IgD-negative memory B cell (primary cell): ENCODE data around the gene CCDC43. TPM values are rescaled to one million over a fixed set of nuclear protein-coding genes. Genes with fewer than 3 reads are reported as not detected.
"Not testable (repeated sequence)": the region's sequence is repeated elsewhere in the genome, so short reads cannot be mapped to it uniquely, and the experiment has no call there.

ENCODE experiments used
- H3K27ac Mint-ChIP-seq, 3 donors: one replicate each; pipeline ENCODE4 v1.8.0; 2020 to 2022; ENCODE audit warnings: mild to moderate bottlenecking in 3 of 3, mixed read lengths in 3 of 3, moderate library complexity in 1 of 3
- H3K27me3 Mint-ChIP-seq: one replicate; pipeline ENCODE4 v1.8.0; 2021; ENCODE audit warnings: mixed read lengths
- H3K36me3 Mint-ChIP-seq: one replicate; pipeline ENCODE4 v1.8.0; 2020; ENCODE audit warnings: mild to moderate bottlenecking, mixed read lengths
- H3K4me1 Mint-ChIP-seq, 3 donors: one replicate each; pipeline ENCODE4 v1.8.0; 2020 to 2022; ENCODE audit warnings: mixed read lengths in 3 of 3, mild to moderate bottlenecking in 1 of 3
- H3K4me3 Mint-ChIP-seq, 4 donors: one replicate each; pipeline ENCODE4 v1.8.0; 2020 to 2022; ENCODE audit warnings: mild to moderate bottlenecking in 4 of 4, mixed read lengths in 4 of 4, moderate library complexity in 3 of 4
- H3K9me3 Mint-ChIP-seq, 3 donors: one replicate each; pipeline ENCODE4 v1.8.0; 2020 to 2021; ENCODE audit warnings: mixed read lengths in 3 of 3, mild to moderate bottlenecking in 1 of 3
- polyA plus RNA-seq: library from polyadenylated mRNA; unstranded; fragments of 300-500 nt; fragmentation: Illumina TruSeq; gene quantifications from one replicate; pipeline ENCODE4 v1.2.3, GENCODE V29; 2021

Gene CCDC43
- polyA plus RNA-seq, 1 donor from 2014 or later, result 9.7 TPM

DNA sequence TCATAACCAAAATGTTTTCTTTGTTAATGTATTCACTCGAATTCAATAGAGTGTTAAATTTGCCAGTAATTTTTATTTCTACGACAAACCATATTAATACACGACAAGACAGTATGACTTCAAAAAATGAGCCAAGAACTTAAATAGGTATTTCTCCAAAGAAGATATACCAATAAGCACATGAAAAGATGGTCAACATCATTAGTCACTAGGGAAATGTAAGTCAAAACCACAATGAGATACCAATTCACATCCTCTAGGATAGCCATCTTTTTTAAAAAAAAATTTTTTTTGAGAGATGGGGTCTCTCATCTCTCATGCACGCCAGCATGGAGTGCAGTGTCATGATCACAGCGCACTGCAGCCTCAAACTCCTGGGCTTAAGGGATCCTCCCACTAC, 38.3 kb downstream of the CCDC43 start:
- H3K4me3 Mint-ChIP-seq, result no peak overlapping the region
- H3K27me3 Mint-ChIP-seq, result peaks cover 27% of the 10 kb centered on the region
- peaks cover 0 to 4% (median 3%) of the 10 kb centered on the region in 3 donors for H3K4me1 Mint-ChIP-seq
- H3K9me3 Mint-ChIP-seq, result peaks cover 0 to 4% (median 0%) of the 10 kb centered on the region in 3 donors
- H3K36me3 Mint-ChIP-seq, result no peaks in the 10 kb centered on the region
- no peak overlapping the region for H3K27ac Mint-ChIP-seq

DNA sequence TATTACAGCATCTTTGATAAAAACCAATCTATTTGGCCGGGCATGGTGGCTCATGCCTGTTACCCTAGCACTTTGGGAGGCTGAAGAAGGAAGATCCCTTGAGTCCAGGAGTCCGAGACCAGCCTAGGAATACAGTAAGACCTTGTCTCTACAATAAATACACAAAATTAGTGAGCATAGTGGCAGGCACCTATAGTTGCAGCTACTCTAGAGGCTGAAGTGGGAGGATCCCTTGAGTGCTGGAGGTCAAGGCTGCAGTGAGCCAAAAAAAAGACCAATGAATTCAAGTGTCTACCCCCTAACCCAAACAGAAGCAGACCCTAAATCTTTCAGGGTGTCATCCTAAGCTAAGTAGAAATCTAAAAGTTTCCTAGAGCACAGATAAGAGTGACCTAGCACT, 40.6 kb downstream of the CCDC43 start:
- Mint-ChIP-seq H3K27me3 (peaks cover 19% of the 10 kb centered on the region), H3K27ac (no peak overlapping the region), H3K4me1 (peaks cover 0 to 4% (median 0%) of the 10 kb centered on the region in 3 donors), H3K4me3 (no peak overlapping the region), H3K9me3 (no peaks in the 10 kb centered on the region), H3K36me3 (no peaks in the 10 kb centered on the region)

DNA sequence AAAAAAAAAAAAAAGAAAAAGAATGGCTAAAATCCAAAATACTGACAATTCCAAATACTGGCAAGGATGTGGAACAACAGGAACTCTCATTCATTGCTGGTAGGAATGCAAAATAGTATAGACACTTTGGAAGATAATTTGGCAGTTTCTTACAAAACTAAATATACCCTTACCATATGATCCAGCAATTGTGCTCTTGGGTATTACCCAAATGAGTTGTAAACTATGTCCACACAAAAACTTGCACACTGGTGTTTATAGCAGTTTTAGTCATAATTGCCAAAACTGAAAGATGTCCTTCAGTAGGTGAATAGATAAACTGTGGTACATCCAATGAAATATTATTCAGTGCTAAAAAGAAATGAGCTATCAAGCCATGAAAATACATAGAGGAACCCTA, 41.8 kb downstream of the CCDC43 start:
- H3K4me3 Mint-ChIP-seq, result no peak overlapping the region
- H3K27me3 Mint-ChIP-seq, result peaks cover 21% of the 10 kb centered on the region
- no peaks in the 10 kb centered on the region for H3K9me3 Mint-ChIP-seq
- no peaks in the 10 kb centered on the region for H3K36me3 Mint-ChIP-seq
- peaks cover 0 to 4% (median 0%) of the 10 kb centered on the region in 3 donors for H3K4me1 Mint-ChIP-seq
- no peak overlapping the region for H3K27ac Mint-ChIP-seq

DNA sequence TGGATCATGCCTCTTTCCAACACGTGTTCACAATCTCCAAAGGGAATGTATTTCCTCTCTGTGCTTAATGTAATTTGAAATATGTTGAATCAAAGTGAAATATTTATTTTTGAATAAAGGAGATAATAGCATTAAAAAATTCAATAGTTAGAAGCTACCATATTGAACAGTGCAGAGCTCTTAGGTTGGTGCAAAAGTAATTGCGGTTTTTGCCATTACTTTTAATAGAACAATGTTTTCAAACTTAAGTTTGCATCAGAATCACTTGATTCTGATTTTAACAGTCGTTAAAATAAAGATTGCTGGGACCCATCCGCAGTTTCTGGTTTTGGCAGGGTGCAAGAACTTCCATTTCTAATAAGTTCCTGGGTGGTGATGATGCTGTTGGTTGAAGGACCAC, 43.3 kb downstream of the CCDC43 start:
- H3K4me1 Mint-ChIP-seq, result peaks cover 0 to 4% (median 0%) of the 10 kb centered on the region in 3 donors
- peaks cover 21% of the 10 kb centered on the region for H3K27me3 Mint-ChIP-seq
- H3K4me3 Mint-ChIP-seq, result no peak overlapping the region

DNA sequence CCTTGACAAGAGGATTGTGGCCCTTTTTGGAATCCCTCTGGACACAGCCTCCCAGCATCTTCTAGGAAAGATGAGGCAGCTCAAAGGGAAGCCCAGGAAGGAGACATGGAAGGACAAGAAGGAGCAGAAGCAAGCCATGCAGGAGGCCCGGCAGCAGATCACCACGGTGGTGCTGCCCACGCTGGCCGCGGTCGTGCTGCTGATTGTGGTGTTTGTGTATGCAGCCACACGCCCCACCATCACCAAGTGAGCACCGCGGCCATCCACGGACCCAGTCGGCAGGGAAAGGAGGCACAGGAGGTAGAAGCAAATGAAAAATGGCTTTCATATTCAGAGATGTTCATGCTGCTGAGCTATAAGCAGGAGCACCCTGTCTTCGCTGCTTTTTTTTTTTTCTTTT, 44.2 kb downstream of the CCDC43 start:
- Mint-ChIP-seq H3K27ac (no peak overlapping the region), H3K9me3 (no peaks in the 10 kb centered on the region), H3K27me3 (peaks cover 19% of the 10 kb centered on the region), H3K4me3 (no peak overlapping the region), H3K4me1 (peaks cover 0 to 4% (median 0%) of the 10 kb centered on the region in 3 donors), H3K36me3 (peaks cover 2% of the 10 kb centered on the region)

More for the DNA sequence above, 43.3 kb downstream of the CCDC43 start:
- H3K36me3 Mint-ChIP-seq, result peaks cover 2% of the 10 kb centered on the region
- H3K27ac Mint-ChIP-seq, result no peak overlapping the region
- no peaks in the 10 kb centered on the region for H3K9me3 Mint-ChIP-seq

DNA sequence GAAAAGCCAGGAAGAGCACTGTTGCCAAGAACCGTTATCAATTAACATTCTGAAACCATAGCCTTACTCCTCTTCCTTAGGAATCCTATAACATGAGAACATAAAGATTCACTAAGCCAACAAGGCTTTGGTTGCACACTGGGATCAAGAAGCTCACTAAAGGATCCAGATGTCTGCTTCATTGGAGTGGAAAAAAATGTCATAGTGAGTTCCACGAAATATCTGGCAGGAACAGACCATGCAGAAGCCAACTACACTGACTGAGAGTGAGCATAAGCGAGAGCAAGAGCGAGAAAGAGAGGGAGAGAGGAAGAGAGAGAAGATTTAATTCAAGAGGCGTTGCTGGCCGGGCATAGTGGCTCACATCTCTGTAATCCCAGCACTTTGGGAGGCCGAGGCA, 46.7 kb downstream of the CCDC43 start:
- no peak overlapping the region for H3K4me3 Mint-ChIP-seq
- no peaks in the 10 kb centered on the region for H3K9me3 Mint-ChIP-seq
- peaks cover 2% of the 10 kb centered on the region for H3K36me3 Mint-ChIP-seq
- no peaks in the 10 kb centered on the region for H3K4me1 Mint-ChIP-seq
- H3K27me3 Mint-ChIP-seq, result peaks cover 15% of the 10 kb centered on the region
- H3K27ac Mint-ChIP-seq, result no peak overlapping the region

DNA sequence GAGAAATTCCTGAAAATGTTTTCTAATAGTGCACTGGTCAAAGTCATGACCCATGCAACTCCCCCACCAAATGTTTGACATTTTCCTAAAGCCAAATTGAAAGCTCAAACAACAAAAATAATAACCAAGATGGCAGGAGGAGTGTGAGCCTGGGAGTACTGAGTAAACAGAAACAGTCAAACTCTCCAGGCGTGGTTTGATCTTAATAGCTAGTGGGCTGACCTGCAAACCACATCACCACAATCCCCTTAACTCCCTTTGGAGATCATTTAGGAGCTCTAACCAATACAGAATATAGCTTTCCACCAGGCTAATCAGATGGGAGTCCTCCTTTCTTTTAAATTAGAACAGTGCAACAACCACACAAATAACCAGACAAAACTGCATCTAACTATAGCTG, 52.5 kb downstream of the CCDC43 start:
- no peak overlapping the region for H3K4me3 Mint-ChIP-seq
- no peaks in the 10 kb centered on the region for H3K4me1 Mint-ChIP-seq
- peaks cover 7% of the 10 kb centered on the region for H3K27me3 Mint-ChIP-seq
- H3K36me3 Mint-ChIP-seq, result peaks cover 2% of the 10 kb centered on the region
- no peak overlapping the region for H3K27ac Mint-ChIP-seq
- H3K9me3 Mint-ChIP-seq, result no peaks in the 10 kb centered on the region

DNA sequence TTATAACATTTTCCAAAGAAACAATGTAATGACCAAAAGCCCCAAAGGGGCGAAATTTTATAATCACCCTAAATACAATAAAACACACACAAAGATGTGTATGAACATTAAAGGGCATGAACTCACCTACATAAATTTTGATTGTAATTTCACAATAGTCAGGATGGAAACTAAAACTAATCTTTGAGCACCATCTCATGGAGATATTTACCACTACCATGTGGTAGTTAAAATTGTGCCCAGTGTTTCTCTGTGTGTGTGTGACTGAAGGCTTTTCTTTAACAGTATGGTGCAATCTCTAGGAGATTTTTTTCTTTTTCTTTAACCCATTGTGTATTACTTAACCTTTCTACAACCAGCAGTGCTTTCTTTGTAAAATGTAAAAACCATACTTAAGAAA, 53.0 kb downstream of the CCDC43 start:
- H3K4me1 Mint-ChIP-seq, result no peaks in the 10 kb centered on the region
- H3K36me3 Mint-ChIP-seq, result peaks cover 2% of the 10 kb centered on the region
- peaks cover 6% of the 10 kb centered on the region for H3K27me3 Mint-ChIP-seq
- H3K9me3 Mint-ChIP-seq, result no peaks in the 10 kb centered on the region
- H3K27ac Mint-ChIP-seq, result no peak overlapping the region
- H3K4me3 Mint-ChIP-seq, result no peak overlapping the region

DNA sequence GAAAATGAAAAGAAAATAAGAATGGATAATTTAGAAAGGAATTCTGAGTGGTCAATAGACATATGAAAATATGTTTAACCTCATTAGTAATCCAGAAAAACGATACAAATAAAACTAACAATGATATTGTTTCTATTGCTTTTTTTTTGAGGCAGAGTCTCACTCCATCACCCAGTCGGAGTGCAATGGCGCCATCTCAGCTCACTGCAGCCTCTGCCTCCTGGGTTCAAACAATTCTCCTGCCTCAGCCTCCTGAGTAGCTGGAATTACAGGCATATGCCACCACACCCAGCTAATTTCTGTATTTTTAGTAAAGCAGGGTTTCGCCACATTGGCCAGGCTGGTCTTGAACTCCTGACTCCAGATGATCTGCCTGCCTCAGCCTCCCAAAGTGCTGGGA, 55.2 kb downstream of the CCDC43 start:
- H3K4me1 Mint-ChIP-seq, H3K4me3 Mint-ChIP-seq, H3K9me3 Mint-ChIP-seq, H3K36me3 Mint-ChIP-seq, H3K27ac Mint-ChIP-seq, H3K27me3 Mint-ChIP-seq: not testable (repeated sequence)

DNA sequence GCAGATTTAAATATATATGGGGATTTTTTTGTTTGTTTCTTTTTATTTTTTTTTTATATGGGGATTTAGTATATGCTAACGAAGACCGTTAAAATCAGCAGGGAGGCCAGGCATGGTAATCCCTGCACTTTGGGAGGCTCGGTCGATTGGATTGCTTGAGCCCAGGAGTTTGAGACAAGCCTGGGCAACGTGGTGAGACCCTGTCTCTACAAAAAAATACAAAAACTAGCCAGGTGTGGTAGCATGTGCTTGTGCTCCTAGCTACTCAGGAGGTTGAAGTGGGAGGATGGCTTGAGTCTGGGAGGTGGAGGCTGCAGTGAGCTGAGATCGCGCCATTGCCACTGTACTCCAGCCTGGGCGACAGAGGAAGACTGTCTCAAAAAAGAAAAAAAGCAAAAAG, 55.6 kb downstream of the CCDC43 start:
- Mint-ChIP-seq H3K27me3 (peaks cover 4% of the 10 kb centered on the region), H3K4me3 (no peak overlapping the region), H3K9me3 (no peaks in the 10 kb centered on the region), H3K4me1 (no peaks in the 10 kb centered on the region), H3K36me3 (no peaks in the 10 kb centered on the region), H3K27ac (no peak overlapping the region)

DNA sequence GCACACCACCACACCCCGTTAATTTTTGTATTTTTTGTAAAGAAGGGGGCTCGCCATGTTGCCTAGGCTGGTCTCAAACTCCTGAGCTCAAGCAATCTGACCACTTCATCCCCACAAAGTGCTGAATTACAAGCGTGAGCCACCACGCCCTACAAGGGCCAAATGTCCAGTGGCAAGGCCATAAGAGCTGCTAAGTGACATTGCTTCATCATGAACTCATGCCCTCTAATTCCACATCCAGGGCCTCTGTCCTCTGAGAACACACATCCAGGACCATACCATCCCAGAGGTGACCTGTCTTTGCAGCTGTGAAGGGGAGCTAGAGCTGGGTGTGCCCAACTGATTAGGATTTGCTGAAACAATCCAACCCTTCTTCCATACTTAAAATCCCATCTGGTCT, 58.9 kb downstream of the CCDC43 start:
- Mint-ChIP-seq H3K4me1 (peaks cover 0 to 13% (median 10%) of the 10 kb centered on the region in 3 donors), H3K36me3 (no peaks in the 10 kb centered on the region), H3K4me3 (no peak overlapping the region), H3K27ac (no peak overlapping the region), H3K9me3 (no peaks in the 10 kb centered on the region), H3K27me3 (peaks cover 4% of the 10 kb centered on the region)

DNA sequence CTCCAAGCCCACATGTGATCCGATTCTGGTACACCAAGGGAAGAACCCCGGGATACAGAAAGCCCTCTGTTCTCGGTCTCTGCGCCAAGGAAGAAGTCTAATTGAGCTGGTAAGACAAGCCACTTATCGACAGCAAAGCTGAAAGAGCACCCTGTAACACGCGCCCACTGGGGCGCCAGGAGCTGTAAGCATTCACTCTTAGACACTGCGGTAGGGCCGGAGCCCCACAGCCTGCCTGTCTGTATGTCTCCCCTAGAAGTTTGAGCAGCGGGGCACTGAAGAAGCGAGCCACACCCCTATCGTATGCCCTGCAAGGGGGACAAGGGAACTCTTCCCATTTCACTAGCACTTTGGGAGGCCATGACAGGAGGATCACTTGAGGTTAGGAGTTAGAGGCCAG, 60.3 kb downstream of the CCDC43 start:
- peaks cover 0 to 13% (median 10%) of the 10 kb centered on the region in 3 donors for H3K4me1 Mint-ChIP-seq
- no peaks in the 10 kb centered on the region for H3K9me3 Mint-ChIP-seq
- H3K36me3 Mint-ChIP-seq, result no peaks in the 10 kb centered on the region
- H3K4me3 Mint-ChIP-seq, result peak overlapping the region in 1 of 4 donors; percentile 3
- peak overlapping the region in 1 of 3 donors; percentile 96 for H3K27ac Mint-ChIP-seq
- no peaks in the 10 kb centered on the region for H3K27me3 Mint-ChIP-seq

DNA sequence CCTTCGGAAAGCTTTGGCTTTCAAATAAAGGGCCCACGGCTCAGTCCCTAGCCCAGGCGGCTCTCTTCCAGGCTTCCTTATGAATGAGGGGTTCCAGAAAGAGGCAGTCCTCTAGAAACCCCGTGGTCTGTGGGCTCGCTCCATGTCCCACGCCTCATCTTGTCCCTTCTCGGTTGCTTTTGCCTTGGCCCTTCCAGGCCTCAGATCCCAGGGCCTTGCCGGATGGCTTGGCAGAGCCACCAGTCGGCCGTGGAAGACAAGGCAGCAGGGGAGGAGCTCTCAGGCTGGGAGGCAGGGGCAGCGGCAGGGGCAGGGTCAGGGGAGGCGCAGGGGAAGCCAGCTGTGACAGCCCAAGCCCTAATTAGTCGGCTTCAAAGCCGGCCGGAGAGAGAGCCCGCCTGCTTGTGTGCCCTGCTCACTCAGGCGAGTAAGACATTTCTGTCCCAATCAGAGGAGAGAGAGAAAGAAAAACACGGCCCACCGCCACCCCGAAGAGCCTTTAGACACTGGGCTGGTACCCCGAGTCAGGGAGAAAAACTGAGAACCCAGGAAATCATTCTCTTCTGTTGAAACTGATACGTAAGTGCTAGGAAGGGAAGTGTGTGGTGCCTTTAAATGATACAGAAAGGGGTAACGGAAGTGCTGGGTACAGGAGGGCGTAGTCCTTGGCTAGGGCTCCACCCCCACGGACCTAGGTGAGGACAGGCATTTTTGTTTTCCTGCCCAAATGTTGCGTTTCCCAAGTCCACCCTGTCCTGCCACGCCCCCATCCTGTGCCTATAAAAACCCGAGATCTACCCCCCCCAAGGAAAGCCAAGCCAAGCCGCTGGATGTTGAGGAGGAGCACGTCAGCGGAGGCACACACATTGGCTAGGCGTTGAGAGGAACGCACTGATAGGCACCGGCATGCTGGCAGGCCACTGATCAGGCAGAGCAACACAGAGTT, 61.1 kb downstream of the CCDC43 start:
- Mint-ChIP-seq H3K9me3 (no peaks in the 10 kb centered on the region), H3K4me3 (peak overlapping the region; percentile 55 to 95 (median 86)), H3K27ac (peak overlapping the region; percentile 26 to 96 (median 96)), H3K36me3 (no peaks in the 10 kb centered on the region), H3K4me1 (peaks cover 0 to 13% (median 10%) of the 10 kb centered on the region in 3 donors), H3K27me3 (no peaks in the 10 kb centered on the region)

DNA sequence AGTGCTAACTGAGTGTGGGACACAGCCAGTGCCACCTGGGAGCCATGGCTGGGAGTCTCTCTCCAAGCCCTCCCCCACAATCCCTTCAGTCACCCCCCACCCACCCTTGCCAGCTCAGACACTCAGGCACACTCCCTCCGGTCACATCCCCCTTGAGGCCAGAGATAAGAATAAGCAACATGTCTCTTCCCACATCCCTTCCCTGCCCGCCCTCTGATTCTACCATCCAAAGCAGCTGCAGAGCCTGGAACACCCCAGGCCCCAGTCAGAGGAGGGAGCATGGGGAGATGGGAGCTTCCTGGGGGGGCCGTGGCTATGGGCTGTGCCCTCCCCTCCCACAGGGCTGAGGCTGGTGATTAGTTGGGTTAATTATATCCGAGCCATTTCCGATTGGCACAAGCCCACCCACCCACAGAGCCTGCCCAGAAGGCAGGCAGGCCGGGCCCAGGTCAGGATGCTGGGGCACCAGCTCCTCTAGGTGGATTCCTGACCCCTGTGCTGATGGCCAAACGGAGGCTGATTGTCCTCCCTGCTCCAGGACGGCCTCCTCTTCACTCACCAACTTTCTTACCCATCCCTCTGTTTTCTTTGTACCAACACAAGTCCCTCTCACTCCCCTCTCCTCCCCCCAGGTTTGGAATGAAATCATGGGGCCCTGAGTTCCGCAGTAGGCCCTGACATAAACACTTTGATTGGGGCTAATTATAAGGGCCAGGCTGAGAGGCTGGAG, 61.9 kb downstream of the CCDC43 start:
- Mint-ChIP-seq H3K36me3 (no peaks in the 10 kb centered on the region), H3K27me3 (no peaks in the 10 kb centered on the region), H3K4me1 (peaks cover 0 to 13% (median 10%) of the 10 kb centered on the region in 3 donors), H3K27ac (peak overlapping the region in 1 of 3 donors; percentile 96), H3K4me3 (peak overlapping the region; percentile 55 to 95 (median 86)), H3K9me3 (no peaks in the 10 kb centered on the region)
